ENCODE results near the gene NAGA. TPM values are rescaled to one million over a fixed set of nuclear protein-coding genes. Genes with fewer than 3 reads are reported as not detected.

NAGA gene
- total and polyA plus RNA-seq, 7 donors: 5.2 to 8.5 (median 7.3) TPM

DNA sequence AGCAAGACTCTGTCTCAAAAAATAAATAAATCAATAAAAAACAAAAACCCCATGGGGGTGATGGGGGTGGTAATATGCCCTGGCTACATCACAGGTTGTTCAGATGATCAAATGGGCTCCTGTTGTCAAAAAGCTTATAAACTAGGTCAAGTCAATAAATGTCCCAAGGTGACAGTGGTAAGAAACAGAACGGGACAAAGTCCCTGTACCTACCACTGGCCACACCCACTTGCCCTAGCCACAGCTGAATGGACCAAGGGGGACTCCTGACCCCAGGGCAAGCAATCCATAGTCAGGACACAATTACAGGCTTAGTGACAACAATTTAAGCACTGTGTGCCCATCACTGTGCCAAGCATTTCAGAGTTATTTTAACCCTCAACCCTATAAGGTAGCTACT, 6.0 kb downstream of the NAGA start:
- peaks cover 0 to 80% of the 10 kb centered on the region in 2 donors for H3K36me3 ChIP-seq (ENCODE audit: insufficient read depth in 1 of 2, low read depth in 1 of 2)
- ATAC-seq (no peak), DNase-seq (no peak)
- intact Hi-C loops (cut with DNase I): loop anchor here in 1 of 2 donors (10.0 kb wide), 1 partner anchor 250 kb away; no protein-coding TSS in a partner anchor
- peaks cover 5% of the 10 kb centered on the region for H3K4me1 ChIP-seq
- 79 to 96% (median 80%) methylated on average over 1 of the region's 1 CpG for WGBS, 3 donors
- no peak overlapping the region for H3K4me3 ChIP-seq
- no peaks in the 10 kb centered on the region for H3K9me3 ChIP-seq
- TF ChIP-seq, protein P1, sequence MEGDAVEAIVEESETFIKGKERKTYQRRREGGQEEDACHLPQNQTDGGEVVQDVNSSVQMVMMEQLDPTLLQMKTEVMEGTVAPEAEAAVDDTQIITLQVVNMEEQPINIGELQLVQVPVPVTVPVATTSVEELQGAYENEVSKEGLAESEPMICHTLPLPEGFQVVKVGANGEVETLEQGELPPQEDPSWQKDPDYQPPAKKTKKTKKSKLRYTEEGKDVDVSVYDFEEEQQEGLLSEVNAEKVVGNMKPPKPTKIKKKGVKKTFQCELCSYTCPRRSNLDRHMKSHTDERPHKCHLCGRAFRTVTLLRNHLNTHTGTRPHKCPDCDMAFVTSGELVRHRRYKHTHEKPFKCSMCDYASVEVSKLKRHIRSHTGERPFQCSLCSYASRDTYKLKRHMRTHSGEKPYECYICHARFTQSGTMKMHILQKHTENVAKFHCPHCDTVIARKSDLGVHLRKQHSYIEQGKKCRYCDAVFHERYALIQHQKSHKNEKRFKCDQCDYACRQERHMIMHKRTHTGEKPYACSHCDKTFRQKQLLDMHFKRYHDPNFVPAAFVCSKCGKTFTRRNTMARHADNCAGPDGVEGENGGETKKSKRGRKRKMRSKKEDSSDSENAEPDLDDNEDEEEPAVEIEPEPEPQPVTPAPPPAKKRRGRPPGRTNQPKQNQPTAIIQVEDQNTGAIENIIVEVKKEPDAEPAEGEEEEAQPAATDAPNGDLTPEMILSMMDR (IDR thresholded peaks at IDR 0.05): no peak
- H3K27ac ChIP-seq: no peak overlapping the region
- H3K27me3 ChIP-seq (ENCODE audit: insufficient read depth in 3 of 3, low read length in 2 of 3): no peaks in the 10 kb centered on the region

DNA sequence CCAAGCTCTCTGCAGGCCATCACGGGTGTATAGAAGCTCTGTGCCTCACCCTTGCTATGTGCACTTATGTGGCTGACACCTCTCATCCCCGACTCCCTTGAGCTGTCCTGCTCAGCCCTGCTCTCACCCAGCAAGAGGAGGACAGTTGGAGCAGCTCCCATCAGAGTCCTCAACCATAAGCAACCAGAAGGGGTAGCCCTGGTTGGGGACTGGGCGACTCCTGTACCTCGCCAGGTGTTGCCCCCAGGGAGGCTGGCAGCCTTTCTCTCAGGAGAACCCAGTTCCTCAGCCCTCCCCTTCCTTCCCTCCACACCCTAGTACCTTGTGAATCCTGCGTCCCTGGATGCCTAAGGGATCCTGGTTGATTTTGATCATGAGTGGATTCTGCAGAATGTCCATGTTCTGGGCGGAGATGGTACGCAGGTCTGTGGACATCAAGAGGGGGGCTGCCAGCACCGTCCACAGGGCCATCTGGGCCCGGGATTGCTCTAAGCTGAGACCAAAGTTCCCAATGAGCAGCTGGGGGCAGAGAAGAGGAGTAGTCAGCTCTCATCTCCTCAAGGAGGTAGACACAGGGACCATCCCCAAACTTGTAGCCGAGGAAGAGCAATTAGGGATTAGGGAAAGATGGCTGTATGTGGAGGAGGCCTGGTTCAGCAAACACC, 8.0 kb downstream of the NAGA start:
- intact Hi-C loops (cut with DNase I): loop anchor here in 1 of 2 donors (10.0 kb wide), 1 partner anchor 248 kb away; no protein-coding TSS in a partner anchor

DNA sequence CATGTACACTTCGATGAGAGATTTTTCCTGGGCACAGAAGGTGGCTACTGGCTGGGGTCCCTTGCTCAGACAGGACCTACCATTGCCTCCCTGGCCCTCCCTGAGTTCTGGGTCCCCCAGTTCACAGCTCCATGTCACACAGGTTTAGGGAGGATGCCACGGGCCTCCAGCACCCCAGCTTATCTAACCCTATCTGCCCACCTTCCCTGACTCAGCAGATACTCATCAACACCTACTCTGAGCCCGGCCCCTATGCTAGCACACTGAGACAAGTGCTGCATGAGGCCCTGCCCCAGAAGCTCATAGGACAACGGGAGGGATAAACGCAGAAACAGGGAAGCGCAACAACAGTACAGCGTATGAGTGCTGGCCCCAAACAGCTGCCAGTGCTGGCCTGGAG, 9.6 kb downstream of the NAGA start:
- Histone ChIP-seq H3K27me3 (ENCODE audit: insufficient read depth in 3 of 3, low read length in 2 of 3) (no peaks in the 10 kb centered on the region), H3K4me1 (no peaks in the 10 kb centered on the region), H3K4me3 (no peak overlapping the region), H3K36me3 (ENCODE audit: insufficient read depth in 1 of 2, low read depth in 1 of 2) (peaks cover 0 to 74% of the 10 kb centered on the region in 2 donors), H3K9me3 (peaks cover 8% of the 10 kb centered on the region), H3K27ac (no peak overlapping the region)
- intact Hi-C loops (cut with DNase I): loop anchor here in 1 of 2 donors (10.0 kb wide), 1 partner anchor 246 kb away; no protein-coding TSS in a partner anchor
- no peak for ATAC-seq
- DNase-seq: no peak
- 93 to 95% (median 95%) methylated on average over 7 of the region's 7 CpGs for WGBS, 3 donors
- TF ChIP-seq, protein P1 (IDR thresholded peaks at IDR 0.05): no peak

More for the DNA sequence above, 8.0 kb downstream of the NAGA start:
- H3K4me3 ChIP-seq: no peak overlapping the region
- TF ChIP-seq, protein P1 (IDR thresholded peaks at IDR 0.05): no peak
- H3K36me3 ChIP-seq (ENCODE audit: insufficient read depth in 1 of 2, low read depth in 1 of 2): peaks cover 0 to 90% of the 10 kb centered on the region in 2 donors
- H3K4me1 ChIP-seq: no peaks in the 10 kb centered on the region
- H3K27ac ChIP-seq: no peak overlapping the region
- ATAC-seq: no peak
- H3K27me3 ChIP-seq (ENCODE audit: insufficient read depth in 3 of 3, low read length in 2 of 3): no peaks in the 10 kb centered on the region
- DNase-seq: no peak
- 92 to 96% (median 94%) methylated on average over 10 of the region's 10 CpGs for WGBS, 3 donors
- H3K9me3 ChIP-seq: no peaks in the 10 kb centered on the region

DNA sequence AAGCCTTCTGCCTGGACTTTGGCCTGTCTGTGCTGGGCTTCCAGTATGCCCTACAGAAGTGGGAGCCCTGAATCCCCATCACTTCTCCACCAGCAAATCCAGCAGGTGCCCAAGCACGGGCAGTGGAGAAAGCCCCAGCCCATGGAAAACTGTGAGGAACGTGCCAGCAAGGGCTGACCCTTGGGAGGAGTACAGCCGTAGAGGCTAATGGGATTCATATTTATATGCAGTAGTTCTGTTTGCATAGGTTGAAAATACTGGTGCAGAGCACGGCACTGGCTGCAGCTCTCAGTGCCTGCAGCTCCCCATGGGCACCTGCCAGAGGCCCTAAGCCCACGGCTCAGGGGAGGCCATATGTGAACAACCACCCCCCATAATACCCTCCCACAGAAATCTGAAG, 10.1 kb downstream of the NAGA start:
- no peaks in the 10 kb centered on the region for H3K27me3 ChIP-seq (ENCODE audit: insufficient read depth in 3 of 3, low read length in 2 of 3)
- ATAC-seq (no peak), DNase-seq (no peak)
- no peaks in the 10 kb centered on the region for H3K4me1 ChIP-seq
- peaks cover 0 to 69% of the 10 kb centered on the region in 2 donors for H3K36me3 ChIP-seq (ENCODE audit: insufficient read depth in 1 of 2, low read depth in 1 of 2)
- H3K4me3 ChIP-seq: no peak overlapping the region
- H3K27ac ChIP-seq: no peak overlapping the region
- WGBS, 3 donors: 89 to 95% (median 90%) methylated on average over 5 of the region's 5 CpGs
- H3K9me3 ChIP-seq: peaks cover 8% of the 10 kb centered on the region
- TF ChIP-seq, protein P1 (IDR thresholded peaks at IDR 0.05): no peak
- intact Hi-C loops (cut with DNase I): loop anchor here in 1 of 2 donors (10.0 kb wide), 1 partner anchor 246 kb away; no protein-coding TSS in a partner anchor
